PC-3 (cell line): ENCODE data around the gene COL6A2.

ENCODE experiments used
- CTCF ChIP-seq: fragments of 300-600 bp; sonication (generic); conservative IDR thresholded peaks from 2 replicates; pipeline ENCODE4 v1.5.1; 2017; ENCODE audit warnings: antibody characterized with exemption, low read depth, mild to moderate bottlenecking, low read length
- EZH2 ChIP-seq: fragments of 300-600 bp; sonication (generic); IDR thresholded peaks from one replicate; pipeline ENCODE4 v1.6.1; 2017; ENCODE audit warnings: antibody characterized with exemption, mild to moderate bottlenecking, low read length; ENCODE audit not compliant: unreplicated experiment

GRCh38 chr21:46088189-46088588 is 9.7 kb upstream of the COL6A2 start:
- TF ChIP-seq CTCF (no peak), EZH2 (no peak)
